ENCODE data around the gene RHOF. TPM values are rescaled to one million over a fixed set of nuclear protein-coding genes. Genes with fewer than 3 reads are reported as not detected.

Gene RHOF
- total and polyA plus RNA-seq, 2 of the 8 experiments (the other 6 are each of a cell fraction or from before 2014, with no cell fraction given), result 23.8 to 31.9 TPM

DNA sequence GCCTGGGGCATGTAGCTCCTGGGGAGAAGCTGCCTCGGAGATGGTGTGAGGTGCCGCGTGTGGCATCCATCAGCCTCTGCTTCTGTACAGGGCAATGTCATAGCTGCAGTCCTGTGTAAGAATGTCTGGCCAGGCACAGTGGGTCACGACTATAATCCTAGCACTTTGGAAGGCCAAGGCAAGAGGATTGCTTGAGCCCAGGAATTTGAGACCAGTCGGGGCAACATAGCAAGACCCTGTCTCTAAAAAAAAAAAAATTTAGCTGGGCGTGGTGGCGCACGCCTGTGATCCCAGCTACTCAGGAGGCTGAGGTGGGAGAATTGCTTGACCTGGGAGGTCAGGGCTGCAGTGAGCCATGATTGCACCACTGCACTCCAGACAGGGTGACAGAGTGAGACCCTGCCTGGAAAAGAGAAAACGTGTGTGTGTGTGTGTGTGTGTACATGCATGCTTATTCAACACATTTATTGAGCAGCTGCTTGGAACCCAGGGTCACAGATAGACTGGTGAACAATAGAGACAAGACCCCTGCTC is 24.1 kb downstream of the RHOF start (continued):
- TF ChIP-seq BRCA1 (IDR thresholded peaks at IDR 0.05; ENCODE audit: low read depth, low read length), result no peak
- no peak for TF ChIP-seq USF2 (IDR thresholded peaks at IDR 0.05; ENCODE audit: low read length)
- TF ChIP-seq CTBP2 (IDR thresholded peaks at IDR 0.05; ENCODE audit: borderline replicate concordance, insufficient read depth, insufficient read length, low read length), result no peak
- no peak for TF ChIP-seq ZNF274 (IDR thresholded peaks at IDR 0.05; ENCODE audit: borderline replicate concordance, extremely low read depth, low read length)
- no peak for TF ChIP-seq PHF8 (conservative IDR thresholded peaks at IDR 0.05; ENCODE audit: low read depth, low read length)
- no peak for TF ChIP-seq TAF1 (IDR thresholded peaks at IDR 0.05; ENCODE audit: low read depth, low read length)
